Panc1 (cell line): Measurements from ENCODE around the gene C1QTNF1.

Experiments used
- CTCF ChIP-seq: fragments of 450-650 bp; IDR thresholded peaks from 2 replicates; pipeline ENCODE4 v1.5.1; 2017; ENCODE audit warnings: mild to moderate bottlenecking
- POLR2AphosphoS5 ChIP-seq: IDR thresholded peaks from 2 replicates; pipeline ENCODE4 v1.6.1; 2012; ENCODE audit warnings: mild to moderate bottlenecking, low read depth, low read length, moderate library complexity
- REST ChIP-seq, 2 experiments: IDR thresholded peaks; 2 replicates each; pipeline ENCODE4 v1.6.1; 2011 to 2012; ENCODE audit warnings: low read depth in 2 of 2, control low read depth in 1 of 2, low read length in 1 of 2, mild to moderate bottlenecking in 1 of 2, moderate library complexity in 1 of 2; ENCODE audit not compliant: insufficient read depth in 1 of 2

GRCh38 chr17:79091226-79091670 lies 67.3 kb downstream of the C1QTNF1 start:
- TF ChIP-seq CTCF (no peak), REST (IDR thresholded peaks at IDR 0.05; ENCODE audit: insufficient read depth in 1 of 2, low read depth in 2 of 2, low read length in 1 of 2) (no peak), POLR2AphosphoS5 (no peak)
